ENCODE data around the gene UFD1.

UFD1 gene

DNA sequence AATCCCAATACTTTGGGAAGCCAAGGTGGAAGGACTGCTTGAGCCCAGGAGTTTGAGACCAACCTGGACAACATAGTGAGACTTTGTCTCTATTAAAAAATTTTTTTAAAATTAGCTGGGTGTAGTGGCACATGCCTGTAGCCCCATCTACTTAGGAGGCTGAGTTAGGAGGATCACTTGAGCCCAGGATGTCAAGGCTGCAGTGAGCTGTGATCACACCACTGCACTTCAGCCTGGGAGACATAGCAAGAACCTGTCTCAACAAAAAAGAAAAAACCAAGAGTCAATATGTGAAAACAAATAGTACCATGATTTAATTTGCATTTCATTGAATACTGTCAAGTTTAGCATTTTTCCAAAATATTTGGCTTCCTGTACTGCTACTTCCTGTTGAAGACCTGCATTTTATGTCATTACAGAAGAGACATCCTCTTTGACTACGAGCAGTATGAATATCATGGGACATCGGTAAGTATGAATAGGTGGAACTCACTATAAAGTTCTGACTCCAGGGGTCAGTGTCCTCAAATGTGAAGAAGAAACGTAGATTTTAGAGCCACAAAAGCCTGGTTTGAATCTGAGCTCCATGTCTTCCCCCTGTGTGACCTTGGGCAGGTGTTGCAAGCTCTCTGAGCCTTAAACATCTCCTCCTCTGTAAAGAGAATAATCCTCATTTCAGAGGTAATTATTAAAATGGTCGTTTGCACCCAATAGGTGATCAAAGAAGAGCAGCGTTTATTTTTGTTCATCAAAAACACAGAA, 16.8 kb upstream of the UFD1 start:
- no peak for DNase-seq (ENCODE audit: low spot score)

DNA sequence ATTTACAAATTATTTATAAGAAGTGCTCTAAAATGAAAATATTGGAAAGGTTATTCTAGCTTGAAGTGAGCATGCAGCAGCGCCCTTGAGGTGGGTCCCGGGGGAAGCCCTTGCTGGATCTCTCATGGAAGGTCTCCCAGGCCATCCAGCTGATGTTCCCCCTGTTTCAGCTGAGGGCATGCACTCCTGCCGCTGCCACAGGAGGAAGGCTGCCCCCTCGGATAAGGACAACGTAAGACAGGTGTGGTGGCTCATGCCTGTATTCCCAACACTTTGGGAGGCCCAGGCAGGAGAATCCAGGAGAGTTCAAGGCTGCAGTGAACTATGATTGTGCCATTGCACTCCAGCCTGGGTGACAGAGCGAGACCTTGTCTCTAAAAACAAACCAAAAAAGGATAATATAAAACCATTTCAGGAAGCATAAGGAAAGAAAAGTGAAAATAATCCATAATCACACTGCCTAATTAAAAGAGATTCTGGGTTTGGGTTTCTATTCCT, 15.7 kb upstream of the UFD1 start:
- no peak for DNase-seq (ENCODE audit: low spot score)

DNA sequence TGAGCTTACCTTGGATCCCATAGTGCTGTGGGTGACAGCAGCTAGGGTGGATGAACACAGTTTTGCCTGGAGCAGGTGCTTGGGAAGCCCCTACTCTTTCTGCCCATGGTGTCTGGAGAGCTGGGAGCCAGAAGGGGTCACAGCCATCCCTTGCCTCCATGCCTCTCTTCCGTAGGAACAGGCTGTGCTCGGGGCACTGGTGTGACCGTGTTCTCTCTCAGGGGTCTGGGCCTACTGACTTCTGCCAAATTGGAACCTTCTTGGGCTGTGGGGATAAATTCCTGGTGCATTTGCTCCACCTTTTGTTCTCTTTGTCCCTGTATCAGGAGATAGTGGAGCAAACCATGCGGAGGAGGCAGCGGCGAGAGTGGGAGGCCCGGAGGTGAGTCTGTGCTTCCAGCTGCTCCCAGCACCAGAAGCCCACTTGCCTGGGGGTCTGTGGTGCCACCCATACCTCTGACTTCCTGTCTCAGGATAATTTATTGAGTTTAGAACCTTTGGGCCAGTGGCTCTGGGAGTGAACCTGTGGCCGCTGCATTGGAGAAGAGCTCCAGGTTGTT, 15.1 kb upstream of the UFD1 start:
- DNase-seq (ENCODE audit: low spot score): no peak

DNA sequence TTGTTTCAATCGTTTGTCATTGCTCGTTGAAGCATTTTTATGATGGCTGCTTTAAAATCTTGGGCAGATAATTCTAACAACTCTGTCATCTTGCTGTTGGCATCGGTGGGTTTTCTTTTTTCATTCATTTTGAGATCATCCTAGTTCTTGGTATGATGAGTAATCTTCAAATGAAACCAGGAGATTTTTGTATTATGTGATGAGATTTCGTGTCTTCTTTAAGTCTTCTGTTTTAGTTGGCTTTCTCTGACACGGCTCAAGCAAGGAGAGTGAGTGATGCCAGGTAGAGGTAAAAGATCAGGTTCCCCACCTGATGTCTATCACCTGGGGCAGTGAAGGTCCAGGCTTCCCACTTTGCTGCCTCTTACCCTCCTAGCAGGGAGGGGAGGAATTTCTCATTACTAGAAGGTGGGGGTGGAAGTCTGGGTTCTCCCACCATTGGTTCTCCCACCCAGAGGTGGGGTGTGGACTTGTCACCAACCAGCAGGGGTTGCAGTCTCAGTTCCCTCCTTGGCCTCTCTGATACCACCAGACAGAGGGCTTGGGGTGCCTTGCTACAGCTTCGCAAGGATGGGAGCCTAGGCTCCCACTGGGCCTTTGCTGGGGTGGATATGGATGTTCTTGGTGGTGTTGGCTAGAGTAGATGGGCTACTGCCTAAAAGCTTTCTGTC, 13.6 kb upstream of the UFD1 start:
- no peak for DNase-seq (ENCODE audit: low spot score)

- no peak for DNase-seq (ENCODE audit: low spot score)
Measured at GRCh38 chr22:19490628-19491230, 11.7 kb upstream of the UFD1 start.

- peak; percentile 34 for DNase-seq (ENCODE audit: low spot score)
Measured at GRCh38 chr22:19488884-19489843, 10.2 kb upstream of the UFD1 start.

- DNase-seq (ENCODE audit: low spot score): no peak
Measured at GRCh38 chr22:19488285-19488684, 9.3 kb upstream of the UFD1 start.

DNA sequence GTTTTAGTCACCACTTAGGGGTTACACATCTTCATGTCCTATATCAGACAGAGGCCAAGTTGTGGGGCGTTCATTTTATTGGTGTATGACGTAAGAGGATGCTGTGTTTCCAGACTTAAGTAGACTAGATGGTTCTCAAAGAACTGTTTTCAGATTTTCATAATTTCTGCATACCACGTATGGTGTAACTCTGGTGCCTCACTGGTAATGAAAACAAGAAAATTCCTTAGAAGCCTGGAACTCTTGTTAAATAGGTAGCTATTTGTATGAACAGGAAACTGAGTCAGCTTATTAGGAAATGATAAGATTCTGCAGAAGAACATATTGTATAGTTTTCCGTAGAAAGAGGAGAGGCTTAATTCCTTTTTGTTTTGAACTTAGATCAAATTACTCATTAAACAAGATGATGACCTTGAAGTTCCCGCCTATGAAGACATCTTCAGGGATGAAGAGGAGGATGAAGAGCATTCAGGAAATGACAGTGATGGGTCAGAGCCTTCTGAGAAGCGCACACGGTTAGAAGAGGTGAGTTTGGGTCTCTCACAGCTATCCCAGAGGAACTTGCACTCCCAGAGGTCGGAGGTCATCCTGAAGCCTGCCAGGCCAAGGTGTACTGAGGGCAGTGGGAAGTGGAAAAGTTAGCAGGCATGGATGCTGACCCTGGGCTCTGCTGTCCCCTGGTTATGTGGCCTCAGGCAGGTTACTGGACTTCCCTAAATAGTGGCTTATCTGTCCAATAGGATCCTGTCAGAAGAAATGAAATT, 4.7 kb upstream of the UFD1 start:
- DNase-seq (ENCODE audit: low spot score): no peak

- DNase-seq (ENCODE audit: low spot score): no peak
Measured at GRCh38 chr22:19482297-19482696, 3.3 kb upstream of the UFD1 start.

GRCh38 chr22:19480789-19481188, 1.8 kb upstream of the UFD1 start:
- DNase-seq (ENCODE audit: low spot score): no peak

DNA sequence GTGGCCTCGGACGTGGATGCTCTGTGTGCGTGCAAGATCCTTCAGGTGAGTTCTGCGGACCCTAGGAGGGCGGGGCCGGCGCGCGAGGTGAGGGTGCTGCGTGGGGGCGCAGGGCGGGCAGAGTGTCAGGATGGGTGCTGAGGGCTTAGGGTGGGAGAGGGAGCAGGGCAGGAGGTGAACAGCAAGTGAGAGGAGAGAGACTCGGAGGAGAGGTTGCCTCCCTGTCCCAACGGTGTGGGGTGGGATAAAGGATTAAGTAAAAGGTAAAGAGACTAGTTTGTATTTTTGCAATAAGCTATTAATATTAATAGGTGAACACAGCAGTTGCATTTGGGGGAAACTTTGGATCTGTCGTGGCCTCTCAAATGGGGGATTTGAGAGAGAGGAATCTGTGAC, 1.2 kb upstream of the UFD1 start:
- DNase-seq (ENCODE audit: low spot score): no peak

GRCh38 chr22:19479355-19480172, 571 bp upstream of the UFD1 start, which contains the start of gene CDC45:
CDC45 (plus strand) TSS chr22:19479920; CDS start chr22:19479969, 49 bp downstream.
- peak; percentile 97 for DNase-seq (ENCODE audit: low spot score)

DNA sequence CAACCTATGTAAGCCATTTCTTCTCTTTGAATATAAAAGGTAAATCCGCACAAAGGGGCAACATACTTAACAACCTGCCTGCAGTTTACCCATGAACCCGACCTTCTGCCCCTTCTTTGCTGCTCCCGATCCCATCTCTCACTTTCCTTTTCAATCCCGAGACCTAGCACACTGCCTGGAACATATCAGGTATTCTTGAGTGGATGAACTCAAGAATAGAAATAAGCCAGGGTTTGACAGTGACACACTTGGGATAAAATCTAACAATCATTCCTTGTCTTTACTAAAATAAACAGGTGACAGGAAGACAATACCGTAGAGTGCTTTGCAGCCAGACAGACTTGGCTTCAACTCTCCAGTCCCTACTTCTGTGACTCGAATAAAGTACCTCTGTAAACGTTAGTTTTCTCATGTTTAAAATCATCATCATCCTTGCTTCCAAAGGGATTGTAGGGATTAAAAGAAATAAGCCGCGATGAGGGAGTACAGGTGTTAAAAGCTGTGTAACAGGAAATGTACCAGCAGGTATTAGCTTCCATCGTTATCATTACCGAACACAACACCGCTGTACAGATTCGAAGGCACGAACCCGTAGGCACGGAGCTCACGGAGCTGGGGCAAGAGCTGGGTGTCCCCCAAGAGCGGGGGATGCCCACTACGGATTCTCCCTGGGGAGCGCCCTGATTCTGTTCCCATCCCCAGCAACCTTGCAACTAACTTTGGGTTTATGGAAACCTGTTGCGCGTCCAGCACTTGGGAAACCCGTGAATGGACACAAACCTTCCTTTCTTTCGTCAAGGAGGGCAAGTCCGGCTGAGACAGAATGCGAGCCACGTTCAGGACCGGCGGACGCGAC, 720 bp downstream of the UFD1 start:
- no peak for DNase-seq (ENCODE audit: low spot score)

DNA sequence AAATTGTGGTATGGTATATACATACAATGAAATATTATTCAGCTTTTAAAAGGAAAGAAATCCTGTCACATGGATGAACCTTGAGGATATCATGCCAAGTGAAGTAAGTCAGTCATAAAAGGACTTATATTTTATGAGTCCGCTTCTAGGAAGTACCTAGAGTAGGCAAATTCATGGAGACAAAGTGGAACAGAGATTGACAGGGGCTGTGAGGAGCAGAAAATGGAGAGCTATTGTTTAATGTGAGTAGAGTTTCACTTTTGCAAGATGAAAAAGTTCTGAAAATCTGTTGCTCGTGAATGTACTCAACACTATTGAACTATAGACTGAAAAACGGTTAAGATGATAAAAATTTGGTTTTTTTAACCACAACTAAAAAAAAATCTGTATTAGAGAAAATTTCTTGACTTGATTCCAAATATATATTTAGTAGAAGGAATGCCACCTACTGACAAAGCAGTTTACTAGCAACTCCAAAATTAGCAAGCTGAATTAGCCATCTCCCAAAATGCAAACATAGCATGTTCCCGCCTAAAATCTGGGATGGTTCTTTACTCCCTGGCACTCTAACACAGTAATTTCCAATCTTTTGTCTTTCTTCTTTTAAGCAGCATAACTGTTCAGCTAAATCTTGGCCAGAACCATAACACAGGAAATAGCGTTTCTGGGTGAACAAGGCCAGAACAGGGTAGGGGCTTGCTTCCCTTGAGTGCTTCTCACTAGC, 1.5 kb downstream of the UFD1 start:
- peak; percentile 4 for DNase-seq (ENCODE audit: low spot score)

DNA sequence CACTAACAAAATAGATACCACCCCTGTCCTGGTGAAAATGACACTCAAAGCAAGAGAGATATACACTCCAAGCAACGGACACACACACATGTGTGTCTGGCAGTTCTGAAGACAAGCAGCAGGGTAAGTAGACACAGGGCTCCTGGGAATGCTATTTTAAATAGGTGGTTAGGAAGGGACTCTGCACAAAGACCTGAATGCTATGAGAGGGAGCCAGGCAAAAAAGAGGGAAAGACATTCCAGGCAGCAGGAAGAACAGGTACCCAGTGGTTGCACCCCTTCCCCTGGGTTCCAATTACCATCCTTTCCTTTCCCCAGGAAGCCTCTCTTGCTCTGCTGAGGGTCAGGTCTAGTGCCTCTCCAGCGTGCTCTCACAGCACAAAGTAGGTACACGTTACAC, 3.0 kb downstream of the UFD1 start:
- DNase-seq (ENCODE audit: low spot score): no peak

DNA sequence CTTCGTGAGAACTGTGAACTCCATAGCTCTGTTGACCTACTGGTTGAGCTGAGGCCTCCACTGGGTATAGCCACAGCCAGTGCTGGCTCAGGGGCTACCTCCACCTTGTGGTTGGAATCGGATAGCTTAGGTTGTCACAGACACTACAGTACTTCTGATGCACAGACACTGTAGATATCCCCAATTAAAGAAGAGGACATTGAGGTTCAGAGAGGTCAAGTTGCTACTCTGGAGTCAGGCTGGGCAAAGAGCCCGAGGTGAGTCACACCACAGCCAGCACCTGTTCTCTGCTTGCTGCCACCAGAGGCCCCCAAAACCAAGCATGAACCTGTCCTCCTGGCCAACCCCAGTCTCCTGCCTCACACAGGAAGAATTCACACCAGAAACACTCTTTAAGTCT, 5.4 kb downstream of the UFD1 start:
- peak; percentile 2 for DNase-seq (ENCODE audit: low spot score)

DNA sequence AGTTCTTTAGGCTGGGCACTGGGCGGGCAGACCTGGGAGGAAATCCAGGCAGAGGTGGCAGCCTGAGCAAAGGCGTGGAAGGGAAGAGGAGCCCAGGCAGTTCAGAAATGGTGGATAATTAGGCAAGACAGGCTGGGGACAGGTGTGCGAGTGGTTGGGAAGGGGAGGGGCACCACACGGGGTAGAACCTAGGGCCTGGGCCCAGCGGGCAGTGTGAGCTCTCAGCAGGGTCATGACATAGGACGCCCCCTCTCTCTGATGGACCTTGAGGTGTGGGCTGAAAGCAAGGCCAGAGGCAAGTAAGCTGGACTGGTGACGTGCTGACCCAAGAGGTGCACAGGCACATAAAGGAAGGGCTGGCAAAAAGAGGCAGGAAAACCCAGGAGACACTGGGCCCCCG, 6.8 kb downstream of the UFD1 start:
- DNase-seq (ENCODE audit: low spot score): no peak

GRCh38 chr22:19471572-19471971, 7.4 kb downstream of the UFD1 start:
- DNase-seq (ENCODE audit: low spot score): no peak
